Dermis microvascular lymphatic vessel endothelial cell (primary cell): ENCODE results near the gene RFPL4A. TPM values are rescaled to one million over a fixed set of nuclear protein-coding genes. Genes with fewer than 3 reads are reported as not detected.
"Not testable (repeated sequence)": the region's sequence is repeated elsewhere in the genome, so short reads cannot be mapped to it uniquely, and the experiment has no call there.

Source experiments
- DNase-seq, 2 donors: peaks; one replicate each; pipeline versions ENCODE4 v3.0.0 to v3.0.0-alpha.2; 2010; ENCODE audit warnings: low read depth in 2 of 2
- total RNA-seq: library from RNA; depleted of rRNA; stranded (reverse); fragments of >200 nt; gene quantifications from 2 replicates; pipeline ENCODE4 v1.2.1, GENCODE V29; 2014

RFPL4A gene
- total RNA-seq: 1.3 and 3.4 TPM in 2 replicates

GRCh38 chr19:55758797-55759196, at the start of gene RFPL4A:
TSS of gene RFPL4A (plus strand) at chr19:55759097. CDS start at chr19:55761801, 2,704 bp downstream.
- DNase-seq: not testable (repeated sequence)

GRCh38 chr19:55711719-55712118, 47.2 kb upstream of the RFPL4A start:
- no peak for DNase-seq

- no peak for DNase-seq
Measured at GRCh38 chr19:55712804-55713631, 45.9 kb upstream of the RFPL4A start.

GRCh38 chr19:55716531-55716930, 42.4 kb upstream of the RFPL4A start:
- no peak for DNase-seq

- no peak for DNase-seq
Measured at GRCh38 chr19:55717251-55717650, 41.6 kb upstream of the RFPL4A start.

- DNase-seq: not testable (repeated sequence)
Measured at GRCh38 chr19:55717879-55718711, 40.8 kb upstream of the RFPL4A start.

- no peak for DNase-seq
Measured at GRCh38 chr19:55720214-55720746, 38.6 kb upstream of the RFPL4A start.

GRCh38 chr19:55720801-55721200, 38.1 kb upstream of the RFPL4A start:
- no peak for DNase-seq

GRCh38 chr19:55723491-55723890, 35.4 kb upstream of the RFPL4A start:
- DNase-seq: no peak

GRCh38 chr19:55730378-55730777, 28.5 kb upstream of the RFPL4A start:
- not testable (repeated sequence) for DNase-seq

GRCh38 chr19:55738302-55738701, 20.6 kb upstream of the RFPL4A start, which contains the start of gene NLRP9:
TSS of gene NLRP9 (minus strand) at chr19:55738402. CDS start at chr19:55738374, 28 bp downstream.
- DNase-seq: no peak

- DNase-seq: no peak
Measured at GRCh38 chr19:55750715-55751114, 8.2 kb upstream of the RFPL4A start.

GRCh38 chr19:55753401-55753800, 5.5 kb upstream of the RFPL4A start:
- DNase-seq: no peak

- DNase-seq: not testable (repeated sequence)
Measured at GRCh38 chr19:55756808-55757207, 2.1 kb upstream of the RFPL4A start.

GRCh38 chr19:55766466-55766865, 7.6 kb downstream of the RFPL4A start:
- no peak for DNase-seq

GRCh38 chr19:55768818-55769217, 9.9 kb downstream of the RFPL4A start, which contains the start of gene RFPL4AL1:
TSS of gene RFPL4AL1 (plus strand) at chr19:55769118. CDS start at chr19:55771805, 2,687 bp downstream.
- DNase-seq: not testable (repeated sequence)

- not testable (repeated sequence) for DNase-seq
Measured at GRCh38 chr19:55769632-55770031, 10.7 kb downstream of the RFPL4A start.

- no peak for DNase-seq
Measured at GRCh38 chr19:55777528-55777927, 18.6 kb downstream of the RFPL4A start.

GRCh38 chr19:55778331-55778730, 19.4 kb downstream of the RFPL4A start:
- no peak for DNase-seq

- no peak for DNase-seq
Measured at GRCh38 chr19:55781112-55781511, 22.2 kb downstream of the RFPL4A start.

- DNase-seq: no peak
Measured at GRCh38 chr19:55795021-55795420, 36.1 kb downstream of the RFPL4A start.

- no peak for DNase-seq
Measured at GRCh38 chr19:55801416-55801815, 42.5 kb downstream of the RFPL4A start.
